ENCODE measurements around the gene PGAP6.

GRCh38 chr16:392450-393030, 10.8 kb upstream of the PGAP6 start:
- no peak for TF ChIP-seq POLR2A (IDR thresholded peaks at IDR 0.05)
- TF ChIP-seq, protein P1, sequence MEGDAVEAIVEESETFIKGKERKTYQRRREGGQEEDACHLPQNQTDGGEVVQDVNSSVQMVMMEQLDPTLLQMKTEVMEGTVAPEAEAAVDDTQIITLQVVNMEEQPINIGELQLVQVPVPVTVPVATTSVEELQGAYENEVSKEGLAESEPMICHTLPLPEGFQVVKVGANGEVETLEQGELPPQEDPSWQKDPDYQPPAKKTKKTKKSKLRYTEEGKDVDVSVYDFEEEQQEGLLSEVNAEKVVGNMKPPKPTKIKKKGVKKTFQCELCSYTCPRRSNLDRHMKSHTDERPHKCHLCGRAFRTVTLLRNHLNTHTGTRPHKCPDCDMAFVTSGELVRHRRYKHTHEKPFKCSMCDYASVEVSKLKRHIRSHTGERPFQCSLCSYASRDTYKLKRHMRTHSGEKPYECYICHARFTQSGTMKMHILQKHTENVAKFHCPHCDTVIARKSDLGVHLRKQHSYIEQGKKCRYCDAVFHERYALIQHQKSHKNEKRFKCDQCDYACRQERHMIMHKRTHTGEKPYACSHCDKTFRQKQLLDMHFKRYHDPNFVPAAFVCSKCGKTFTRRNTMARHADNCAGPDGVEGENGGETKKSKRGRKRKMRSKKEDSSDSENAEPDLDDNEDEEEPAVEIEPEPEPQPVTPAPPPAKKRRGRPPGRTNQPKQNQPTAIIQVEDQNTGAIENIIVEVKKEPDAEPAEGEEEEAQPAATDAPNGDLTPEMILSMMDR (IDR thresholded peaks at IDR 0.05) = no peak

Data from lower leg skin (tissue), 3 donors.